ENCODE measurements around the gene RNF41.
"Not testable (repeated sequence)": the region's sequence is repeated elsewhere in the genome, so short reads cannot be mapped to it uniquely, and the experiment has no call there.

RNF41 gene

DNA sequence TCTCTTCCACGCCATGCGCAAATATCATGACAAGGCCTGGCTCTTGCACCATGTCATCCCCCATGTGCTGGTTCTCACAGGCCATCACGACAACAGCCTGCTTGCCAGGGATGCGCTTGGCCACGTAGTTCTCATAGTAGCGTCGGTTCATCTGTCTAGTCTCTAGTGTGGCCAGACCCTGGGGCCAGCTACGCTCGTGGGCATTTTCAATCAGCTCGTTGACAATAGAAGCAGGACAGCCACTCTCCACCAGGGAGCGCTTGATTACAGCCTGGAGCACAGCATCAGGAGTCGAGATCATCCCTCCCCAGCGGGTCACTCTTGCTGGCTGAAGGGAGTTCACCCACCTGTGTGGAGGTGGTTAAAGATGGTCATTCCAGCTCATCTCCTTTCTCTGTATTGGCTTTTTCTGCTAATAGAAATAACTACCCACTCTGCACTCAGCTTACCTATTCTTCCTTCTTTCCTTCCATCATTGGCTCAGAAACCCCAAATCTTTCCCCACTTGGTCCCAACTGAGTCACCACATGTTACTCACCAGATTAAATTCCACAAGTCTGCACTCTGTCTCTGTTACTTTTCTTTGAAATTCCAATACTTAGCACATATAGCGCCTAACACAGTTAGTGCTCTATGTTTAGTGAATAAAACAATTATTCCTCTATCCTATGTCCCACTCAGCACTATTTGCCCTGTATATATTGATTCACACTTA lies 15.1 kb downstream of the RNF41 start:
- no peak for DNase-seq

DNA sequence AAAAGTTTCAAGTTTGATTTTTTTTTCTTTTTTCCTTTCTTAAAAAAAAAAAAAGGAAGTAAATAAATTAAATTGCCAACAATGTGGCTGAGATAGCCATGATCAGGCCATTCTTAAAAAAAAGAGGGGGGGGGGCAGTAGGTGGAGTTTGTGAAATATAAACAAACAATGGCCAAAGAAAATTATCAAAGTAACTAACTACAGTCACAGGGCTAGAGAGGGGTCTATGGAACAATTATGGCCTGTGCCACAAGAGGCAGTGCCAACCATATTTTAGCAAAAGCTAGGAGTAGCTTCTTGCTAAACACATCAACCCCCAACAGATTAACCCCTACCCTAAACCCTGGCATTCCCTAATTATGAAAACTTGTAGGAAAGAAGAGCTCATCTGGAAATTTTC lies 16.3 kb downstream of the RNF41 start:
- DNase-seq: no peak

DNA sequence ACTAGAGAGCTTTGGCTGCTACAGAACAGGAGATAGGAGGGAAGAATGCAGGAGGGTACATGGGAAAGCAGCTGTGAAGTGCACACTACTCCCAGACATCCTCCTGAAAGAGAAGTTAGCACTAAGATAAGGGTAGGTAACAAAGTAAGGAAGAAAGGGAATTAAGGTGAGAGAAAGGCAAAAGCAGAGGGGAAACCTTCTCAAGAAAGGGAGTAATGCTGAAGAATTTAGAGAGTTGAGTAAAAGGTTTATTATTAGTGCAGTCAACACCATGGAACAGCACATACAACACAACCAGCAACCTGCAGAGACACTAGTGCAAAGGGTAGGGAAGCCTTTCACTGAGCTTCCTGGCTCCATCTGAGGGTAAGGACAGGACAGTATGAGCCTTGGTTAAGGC lies 17.4 kb downstream of the RNF41 start:
- DNase-seq: no peak

DNA sequence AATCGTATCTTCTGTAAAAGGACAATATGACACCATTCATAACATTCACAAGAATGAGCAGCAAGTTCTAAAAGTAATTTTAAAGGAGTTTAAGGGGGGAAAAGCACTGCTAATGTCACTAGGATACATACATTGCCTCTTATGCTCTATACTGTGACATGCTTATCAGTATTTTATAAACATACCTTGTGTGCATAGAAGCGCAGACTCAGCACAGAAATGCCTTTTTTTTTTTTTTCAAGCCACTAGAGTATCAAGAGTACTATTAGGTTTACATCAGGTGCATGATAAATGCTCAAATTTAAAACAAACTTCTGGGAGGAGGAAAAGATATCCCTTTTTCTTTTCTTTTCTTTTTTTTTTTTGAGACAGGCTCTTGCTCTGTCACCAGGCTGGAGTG lies 18.9 kb downstream of the RNF41 start:
- DNase-seq: no peak

DNA sequence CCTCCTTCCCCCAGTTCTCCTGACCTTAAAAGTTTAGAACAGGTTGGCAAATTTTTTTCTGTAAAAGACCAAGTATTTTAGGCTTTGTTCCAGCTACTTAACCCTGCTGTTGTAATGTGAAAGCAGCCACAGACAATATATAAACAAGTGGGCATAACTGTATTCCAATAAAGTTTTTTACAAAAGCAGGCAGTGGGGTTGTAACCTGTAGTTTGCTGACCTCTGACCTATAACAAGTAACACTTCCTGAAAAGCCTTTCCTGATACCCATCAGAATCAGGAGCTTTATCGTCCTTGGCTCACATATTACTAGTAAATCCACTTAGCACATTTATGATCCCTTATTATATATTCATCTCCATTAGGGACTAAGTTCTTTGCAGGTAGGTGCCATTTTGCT lies 19.4 kb downstream of the RNF41 start:
- no peak for DNase-seq

DNA sequence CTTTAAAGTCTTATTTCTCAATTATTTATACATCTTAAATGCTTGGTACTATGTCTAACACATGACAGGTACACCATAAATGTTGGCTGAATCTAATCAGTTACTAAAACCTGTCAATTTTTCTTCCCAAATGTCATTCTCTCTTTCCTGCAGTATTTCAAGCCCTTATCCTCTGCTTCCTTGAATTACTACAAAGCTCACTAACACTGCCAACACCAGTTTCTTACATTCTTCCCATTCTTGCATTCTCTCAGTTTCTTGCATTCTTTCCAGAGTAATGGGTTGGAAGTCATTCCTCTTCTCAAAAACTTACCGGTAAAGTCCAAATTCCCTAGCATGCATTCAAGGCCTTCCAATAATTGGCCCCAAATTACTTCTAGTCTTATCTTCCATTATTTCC lies 22.9 kb downstream of the RNF41 start:
- no peak for DNase-seq

DNA sequence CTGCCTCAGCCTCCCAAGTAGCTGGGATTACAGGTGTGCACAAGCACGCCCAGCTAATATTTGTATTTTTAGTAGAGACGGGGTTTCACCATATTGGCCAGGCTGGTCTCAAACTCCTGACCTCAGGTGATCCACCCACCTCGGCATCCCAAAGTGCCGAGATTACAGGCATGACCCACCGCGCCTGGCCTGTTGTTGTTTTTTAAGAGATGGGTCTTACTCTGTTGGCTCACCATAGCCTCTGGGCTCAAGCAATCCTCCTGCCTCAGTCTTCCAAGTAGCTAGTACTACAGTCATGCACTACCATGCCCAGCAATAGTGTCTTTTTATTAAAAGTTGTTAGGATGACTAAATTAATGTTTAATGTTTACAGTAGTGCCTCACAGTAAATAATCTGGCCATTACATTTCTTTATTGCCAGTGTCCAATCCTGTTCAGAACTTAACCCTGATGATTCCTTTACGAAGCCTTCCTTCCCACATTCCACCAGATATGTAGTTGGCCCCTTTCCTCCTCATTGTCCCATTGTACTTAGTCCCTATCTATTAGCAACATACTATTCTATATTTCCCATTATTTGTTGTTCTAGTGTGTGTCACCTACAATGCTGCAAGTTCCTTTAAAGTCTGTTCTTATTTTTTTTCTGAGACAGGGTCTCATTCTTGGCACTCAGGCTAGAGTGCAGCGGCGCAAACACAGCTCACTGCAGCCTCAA lies 23.6 kb downstream of the RNF41 start:
- DNase-seq: no peak

DNA sequence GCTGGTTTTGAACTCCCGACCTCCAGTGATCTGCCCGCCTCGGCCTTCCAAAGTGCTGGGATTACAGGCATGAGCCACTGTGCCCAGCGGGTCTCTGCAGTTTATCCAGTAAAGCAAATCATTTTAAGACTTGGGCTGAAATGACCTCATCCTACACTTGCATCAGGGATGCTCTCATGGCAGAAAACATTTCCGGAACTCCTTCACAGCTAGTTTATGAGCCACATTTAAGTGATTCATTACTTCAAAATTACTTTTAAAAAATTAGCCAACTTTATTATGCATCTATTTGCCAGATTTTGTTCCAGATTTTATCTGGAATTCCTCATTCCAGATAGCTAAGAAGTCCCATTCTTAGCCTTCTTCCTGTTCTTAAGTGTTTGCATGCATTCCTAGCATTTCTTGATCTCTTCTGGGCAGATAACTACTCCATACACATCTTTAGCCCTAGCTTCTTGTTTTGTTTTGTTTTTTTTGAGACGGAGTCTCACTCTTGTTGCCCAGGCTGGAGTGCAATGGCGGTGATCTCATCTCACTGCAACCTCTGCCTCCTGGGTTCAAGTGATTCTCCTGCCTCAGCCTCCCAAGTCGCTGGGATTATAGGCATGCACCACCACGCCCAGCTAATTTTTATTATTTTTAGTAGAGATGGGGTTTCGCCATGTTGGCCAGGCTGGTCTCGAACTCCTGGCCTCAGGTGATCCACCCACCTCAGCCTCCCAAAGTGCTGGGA lies 24.7 kb downstream of the RNF41 start:
- not testable (repeated sequence) for DNase-seq

DNA sequence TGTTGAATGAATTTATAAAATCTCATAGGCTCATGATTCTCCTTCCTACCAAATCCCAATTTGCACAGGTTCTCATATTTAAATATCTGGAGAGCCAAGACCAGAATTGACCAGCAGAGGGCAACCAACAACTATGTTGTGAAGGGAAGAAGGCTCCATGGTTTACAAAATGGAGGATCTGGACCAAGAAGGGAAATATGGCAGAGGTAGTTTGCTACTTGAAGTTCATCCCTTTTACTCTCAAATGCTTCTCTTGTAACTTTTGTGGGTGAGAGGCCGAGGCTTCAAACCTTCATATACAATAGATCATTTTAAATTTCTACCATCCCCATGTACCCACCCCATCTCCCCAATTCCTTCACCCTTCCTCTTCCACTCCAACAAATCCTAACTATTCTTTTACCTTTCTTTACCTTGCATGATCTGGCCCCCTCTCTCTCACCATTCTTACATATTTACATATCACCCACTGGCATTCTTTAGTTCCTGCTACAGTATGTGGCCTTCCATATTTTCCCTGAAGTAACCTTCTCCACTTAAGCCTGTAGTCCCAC lies 28.6 kb downstream of the RNF41 start:
- peak; percentile 79 for DNase-seq

DNA sequence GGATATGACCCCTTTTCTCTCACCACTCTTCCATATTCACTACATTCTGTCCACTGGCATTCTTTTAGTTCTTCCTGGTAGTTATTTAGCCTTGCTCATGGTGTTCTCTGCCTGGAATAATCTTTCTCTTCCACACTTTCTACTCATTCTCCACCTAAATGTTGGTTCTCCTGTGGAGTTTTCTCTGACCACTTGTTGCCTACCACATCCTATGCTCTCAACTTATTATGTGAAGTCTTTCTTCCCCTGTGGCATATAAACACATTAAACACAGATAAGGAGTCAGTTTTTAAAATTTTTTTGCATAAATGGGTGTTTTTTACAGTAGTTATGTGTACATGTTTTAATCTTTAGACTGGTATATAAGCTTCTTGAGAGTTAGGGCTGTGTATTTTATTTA lies 29.1 kb downstream of the RNF41 start:
- DNase-seq: no peak

DNA sequence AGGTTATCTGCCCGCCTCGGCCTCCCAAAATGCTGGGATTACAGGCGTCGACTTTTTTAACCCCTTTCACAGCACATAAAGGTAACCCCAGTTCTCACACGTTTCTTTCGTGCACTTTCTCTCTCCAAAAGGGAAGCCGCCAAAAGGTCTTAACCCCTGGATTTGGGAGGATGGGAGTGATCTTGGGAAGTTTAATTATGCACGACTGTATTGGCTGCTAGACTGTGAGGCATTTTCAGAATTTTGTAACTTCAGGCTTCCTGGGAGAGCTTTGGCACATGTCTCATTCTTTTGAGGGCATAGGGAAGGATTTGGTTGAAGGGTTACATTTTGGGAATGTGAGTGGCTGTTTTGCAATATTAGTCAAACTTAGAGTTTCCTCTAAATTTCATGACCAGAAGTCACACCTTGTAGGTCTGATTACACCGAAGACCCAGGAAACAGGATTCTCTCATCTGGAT lies 31.0 kb downstream of the RNF41 start:
- no peak for DNase-seq

DNA sequence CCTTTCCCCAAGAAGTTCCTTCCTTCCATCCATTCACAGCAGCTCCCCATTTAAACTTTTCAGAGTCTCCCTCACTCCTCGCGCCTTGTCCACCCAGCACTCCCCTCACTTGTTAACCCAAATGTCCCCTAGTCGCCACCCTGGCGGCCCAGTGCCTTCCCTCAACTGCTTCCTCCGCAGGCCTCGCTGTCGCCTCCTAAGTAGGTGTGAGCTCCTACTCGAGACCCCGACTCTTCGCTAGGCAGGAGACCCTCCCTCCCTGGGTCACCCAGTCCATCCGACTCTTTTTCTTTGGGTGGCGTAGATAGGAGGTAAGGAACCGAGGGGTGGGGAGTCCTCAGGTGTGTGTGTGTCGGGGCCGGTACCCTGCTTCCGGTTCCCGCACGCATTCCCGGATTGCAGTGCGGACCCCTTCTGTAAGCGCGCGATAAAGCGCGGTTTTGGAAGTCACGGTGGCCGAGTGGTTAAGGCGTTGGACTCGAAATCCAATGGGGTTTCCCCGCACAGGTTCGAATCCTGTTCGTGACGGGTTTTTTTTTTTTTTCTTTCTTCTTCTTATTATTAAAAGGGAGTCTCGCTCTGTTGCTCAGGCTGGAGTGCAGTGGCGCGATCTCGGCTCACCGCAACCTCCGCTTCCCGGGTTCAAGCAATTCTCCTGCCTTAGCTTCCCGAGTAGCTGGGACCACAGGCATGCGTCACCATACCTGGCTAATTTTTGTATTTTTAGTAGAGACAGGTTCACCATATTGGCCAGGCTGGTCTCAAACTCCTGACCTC lies 31.6 kb downstream of the RNF41 start:
- peak; percentile 83 for DNase-seq

DNA sequence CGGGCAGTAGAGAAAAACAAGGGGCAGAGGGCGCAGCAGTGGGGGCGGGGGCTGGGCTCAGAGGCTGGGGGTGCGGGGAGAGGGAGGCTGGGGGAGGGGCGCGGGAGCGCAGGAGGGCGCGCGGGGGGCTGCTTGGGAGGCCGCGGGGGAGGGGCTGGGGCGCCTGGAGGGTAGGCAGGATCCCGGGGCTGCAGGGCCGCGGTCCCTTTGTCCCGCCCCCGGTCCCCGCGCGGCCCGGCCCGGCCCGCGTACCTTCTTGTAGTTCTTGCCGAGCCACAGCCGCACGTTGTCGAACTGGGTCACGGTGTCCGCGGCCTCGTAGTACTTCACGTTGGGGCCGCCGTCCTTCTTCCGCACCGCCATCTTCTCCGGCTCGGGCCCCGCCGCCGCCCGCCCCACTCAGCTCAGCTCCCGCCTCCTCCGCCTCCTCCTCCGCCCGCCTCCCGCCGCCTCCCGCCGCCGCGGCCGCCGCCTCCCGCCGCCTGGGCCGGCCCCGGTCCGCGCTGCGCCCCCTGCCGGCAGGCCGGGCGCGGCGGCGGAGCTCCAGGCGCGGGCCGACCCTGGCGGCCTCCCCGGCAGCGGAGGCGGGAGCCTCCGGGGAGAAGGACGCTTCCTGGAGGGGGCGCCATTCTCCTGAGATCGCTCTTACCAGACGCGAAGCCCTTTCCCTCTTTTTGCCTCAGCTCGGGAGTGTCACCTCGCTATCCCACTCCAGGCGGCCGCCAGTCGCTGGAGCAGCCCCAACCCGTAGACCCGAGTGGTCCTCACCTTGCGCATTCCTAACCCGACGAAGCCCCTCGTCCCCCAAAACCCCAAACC lies 32.4 kb downstream of the RNF41 start, which contains the start of gene SMARCC2:
SMARCC2 (minus strand) TSS at position 385 of the 819 bp plus-strand sequence; CDS start at position 363, 22 bp downstream.
- DNase-seq: peak; percentile 89

DNA sequence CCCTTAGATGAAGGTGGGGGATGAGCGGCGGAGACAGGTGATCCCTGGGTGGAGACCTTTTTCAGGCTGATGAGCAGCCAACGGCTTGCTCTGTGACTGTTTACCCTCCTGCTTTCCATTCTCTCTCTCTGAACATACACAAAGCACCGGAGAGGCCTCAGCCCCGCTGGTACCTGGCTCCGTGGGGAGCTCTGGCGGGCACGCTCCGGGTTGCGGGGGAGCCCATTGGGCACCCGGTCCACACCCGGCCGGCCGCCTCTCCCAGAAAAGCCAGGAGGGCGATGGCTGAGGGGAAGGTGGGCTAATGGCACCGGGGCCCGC lies 33.0 kb downstream of the RNF41 start:
- DNase-seq: no peak

DNA sequence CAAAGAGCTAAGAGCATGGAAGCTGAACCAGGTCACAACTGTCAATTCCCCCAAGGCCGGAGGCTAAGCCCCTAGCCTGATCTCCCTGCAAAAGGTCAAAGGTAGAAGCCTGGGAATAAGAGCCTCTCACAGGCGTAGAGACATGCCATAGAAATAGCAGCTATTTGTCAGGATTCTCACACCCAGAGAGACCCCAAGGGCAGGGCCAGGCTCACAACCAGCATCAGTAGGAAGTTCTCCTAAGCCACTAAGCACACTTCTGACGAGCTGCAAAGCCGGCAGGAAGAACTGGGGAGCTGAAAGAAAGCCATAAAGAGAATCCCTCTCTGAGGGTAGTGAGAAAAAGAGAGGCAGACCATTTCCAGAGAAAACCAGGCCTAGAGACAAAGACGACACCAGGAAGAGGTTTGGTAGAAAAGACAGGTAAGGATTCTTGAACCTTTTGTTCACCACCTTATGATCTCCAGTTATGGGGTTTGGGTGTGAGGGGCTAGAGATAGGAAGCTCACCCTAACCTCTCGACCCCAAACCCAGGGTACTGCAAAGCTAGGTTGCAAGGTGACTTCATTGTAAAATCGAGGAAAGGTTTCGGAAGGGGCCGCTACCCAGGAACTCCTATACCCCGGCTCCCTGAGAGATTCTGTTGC lies 33.5 kb downstream of the RNF41 start:
- DNase-seq: no peak

DNA sequence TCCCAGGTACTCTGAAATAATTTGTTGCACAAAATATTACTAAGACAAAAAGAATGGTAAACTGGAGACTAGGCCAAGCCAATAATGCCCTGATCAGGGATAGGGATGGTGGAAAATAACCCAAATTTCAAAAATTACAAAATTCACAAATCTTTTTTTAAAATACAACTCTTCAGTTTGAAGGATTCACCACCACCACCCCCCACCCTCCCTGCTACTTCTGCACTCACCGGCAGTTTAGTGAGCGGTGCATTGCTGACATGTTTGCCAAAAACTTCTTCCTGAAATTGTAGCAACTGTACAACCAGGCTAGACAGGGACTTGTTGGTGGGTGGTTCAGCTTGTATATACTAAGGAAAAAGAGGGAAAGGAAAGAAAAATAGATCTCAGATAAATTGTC lies 34.8 kb downstream of the RNF41 start:
- no peak for DNase-seq

DNA sequence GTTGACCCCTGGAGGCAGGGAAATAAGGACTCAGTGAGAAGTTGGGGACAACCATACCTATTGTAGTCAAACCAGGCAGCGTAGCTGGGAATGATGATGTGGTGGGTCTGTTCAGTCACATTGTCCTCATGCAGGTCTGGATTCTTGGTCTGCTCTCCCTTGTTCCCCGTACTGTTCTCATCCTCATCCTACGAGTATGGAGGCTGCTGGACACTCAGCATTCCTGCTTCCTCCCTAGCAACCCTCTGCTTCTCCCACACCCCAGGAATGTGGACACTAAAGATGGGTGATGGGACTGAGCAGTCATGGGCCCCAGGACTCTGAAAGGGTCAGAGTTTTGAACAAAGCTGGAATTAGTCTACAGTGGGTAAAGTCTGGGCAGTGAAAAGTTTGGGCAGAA lies 43.4 kb downstream of the RNF41 start:
- no peak for DNase-seq

DNA sequence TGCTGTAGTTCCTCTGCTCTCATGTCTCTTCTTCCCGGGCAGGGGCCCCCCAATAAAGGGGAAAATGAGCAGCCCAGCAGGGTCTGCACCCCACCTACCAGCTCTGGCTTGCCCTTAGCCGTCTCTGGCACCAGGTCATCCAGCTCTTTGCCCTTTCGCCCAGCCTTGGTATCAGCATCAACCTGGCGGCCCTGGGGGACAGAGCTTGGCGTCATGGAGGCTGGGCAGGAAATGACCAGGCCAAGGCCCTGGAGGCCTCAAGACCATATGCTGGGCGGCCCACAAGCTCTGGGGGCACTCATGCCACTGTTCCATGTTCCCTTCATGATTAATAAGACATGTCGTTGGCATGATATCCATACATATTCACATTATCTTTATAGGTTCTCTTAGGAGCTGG lies 48.9 kb downstream of the RNF41 start:
- no peak for DNase-seq

DNA sequence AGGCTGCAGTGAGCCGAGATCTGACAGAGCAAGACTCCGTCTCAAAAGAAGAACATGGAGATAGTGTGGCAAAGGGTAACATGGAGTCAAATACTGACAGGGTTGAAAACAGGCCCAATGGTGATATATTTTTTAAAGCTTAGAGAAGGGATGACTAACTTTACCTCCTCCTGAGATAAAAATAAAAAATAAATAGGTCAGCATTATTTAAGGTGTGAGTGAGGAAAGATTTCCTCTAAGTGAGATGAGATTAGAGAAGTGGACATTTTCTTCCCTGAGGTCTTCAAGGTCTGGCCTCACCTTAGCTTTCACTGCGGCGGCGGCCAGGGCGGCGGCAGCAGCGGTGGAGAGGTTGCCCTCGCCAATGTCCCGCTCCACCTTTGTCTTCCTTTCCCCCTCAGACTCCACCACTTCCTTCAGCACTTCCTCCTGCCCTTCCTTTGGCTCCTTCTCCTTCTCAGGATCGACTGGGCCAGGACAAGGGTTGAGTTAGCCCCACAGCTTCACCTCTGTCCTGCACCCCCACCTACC lies 52.4 kb downstream of the RNF41 start:
- no peak for DNase-seq

DNA sequence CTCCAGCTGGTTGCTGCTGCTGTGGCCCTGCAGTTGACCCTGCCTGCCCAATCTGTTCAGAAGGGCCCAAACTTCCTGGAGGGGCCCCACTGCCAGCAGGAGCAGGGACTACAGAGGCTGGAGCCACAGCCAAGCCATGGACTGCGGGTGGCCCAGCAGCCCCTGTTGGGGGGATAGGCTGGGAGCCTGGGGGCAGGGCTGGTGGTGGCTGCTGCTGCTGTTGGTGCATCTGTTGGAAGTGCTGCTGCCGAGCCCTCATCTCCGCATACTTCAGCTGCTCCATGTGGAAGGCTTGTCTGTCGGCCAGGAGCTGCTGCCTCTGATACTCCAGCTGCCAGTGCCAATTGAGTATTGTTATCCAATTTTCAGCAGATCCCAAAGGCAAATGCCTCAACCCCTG lies 56.4 kb downstream of the RNF41 start:
- no peak for DNase-seq

DNA sequence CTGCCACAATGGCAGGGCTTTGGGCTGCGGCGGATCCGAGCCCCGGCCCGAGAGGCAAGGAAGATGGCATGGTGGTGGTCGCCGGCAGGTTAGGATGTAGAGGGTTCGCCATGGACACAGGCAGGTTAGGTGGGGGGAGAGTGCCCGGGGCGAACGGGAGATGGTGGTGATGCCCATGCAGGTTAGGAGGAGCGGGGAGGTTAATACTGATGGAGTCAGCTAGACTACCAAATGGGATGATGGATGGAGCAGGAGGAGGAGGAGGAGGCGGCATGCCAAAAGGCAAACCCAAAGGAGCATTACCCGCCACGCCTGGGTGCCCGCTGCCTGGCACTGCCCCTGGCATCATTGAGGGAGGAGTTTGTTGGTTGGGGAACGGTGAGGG lies 57.4 kb downstream of the RNF41 start:
- no peak for DNase-seq
